Measurements from ENCODE around the gene TINAGL1.

- TF ChIP-seq EP300 (IDR thresholded peaks at IDR 0.05) (no peak), CTCF (IDR thresholded peaks at IDR 0.05) (no peak), POLR2A (IDR thresholded peaks at IDR 0.05; ENCODE audit: low read length) (no peak), RFX5 (IDR thresholded peaks at IDR 0.05) (no peak), TFCP2L1 (CRISPR knock-in tag; IDR thresholded peaks at IDR 0.05) (no peak), CEBPB (IDR thresholded peaks at IDR 0.05) (no peak)
These were observed at the start of gene TINAGL1 for GRCh38 chr1:31576201-31576669.
